ENCODE data around the gene TXNDC17.

GRCh38 chr17:6674586-6674985, 33.7 kb downstream of the TXNDC17 start:
- no peak for TF ChIP-seq YY1 (IDR thresholded peaks at IDR 0.05; ENCODE audit: insufficient read depth, insufficient read length)
- TF ChIP-seq SUZ12 (IDR thresholded peaks at IDR 0.05; ENCODE audit: extremely low read depth, insufficient read depth, insufficient read length): no peak
- no peak for TF ChIP-seq ZNF274 (IDR thresholded peaks at IDR 0.05; ENCODE audit: low read depth, low read length)

All from NT2/D1 (cell line).